ENCODE measurements around the gene THAP3. TPM values are rescaled to one million over a fixed set of nuclear protein-coding genes. Genes with fewer than 3 reads are reported as not detected.

Gene THAP3
- total and polyA plus RNA-seq, 9 of the 15 experiments (the other 6 are each of a cell fraction or from before 2014, with no cell fraction given), result 1.9 to 31.2 (median 18.2) TPM

GRCh38 chr1:6603915-6604558 lies 20.6 kb upstream of the THAP3 start (continued):
- TF ChIP-seq UBTF (IDR thresholded peaks at IDR 0.05; ENCODE audit: borderline replicate concordance in 1 of 2, low read depth in 2 of 2, low read length in 2 of 2) (no peak), EWSR1 (IDR thresholded peaks at IDR 0.05; ENCODE audit: borderline replicate concordance, low read depth, partially characterized antibody) (no peak), ZFX (CRISPR knock-in tag; IDR thresholded peaks at IDR 0.05) (peak; percentile 88), ZNF133 (CRISPR knock-in tag; IDR thresholded peaks at IDR 0.05) (no peak), BRD4 (IDR thresholded peaks at IDR 0.05) (peak; percentile 98), RREB1 (CRISPR knock-in tag; IDR thresholded peaks at IDR 0.05) (no peak), NFIC (IDR thresholded peaks at IDR 0.05) (peak; percentile 3; the same call in 1 of the 2 replicates), HMGN3 (IDR thresholded peaks at IDR 0.05; ENCODE audit: borderline replicate concordance, extremely low read depth, insufficient read length, low read depth, low read length) (no peak), ADNP (tag; IDR thresholded peaks at IDR 0.05) (no peak)
- TF ChIP-seq, protein P1, sequence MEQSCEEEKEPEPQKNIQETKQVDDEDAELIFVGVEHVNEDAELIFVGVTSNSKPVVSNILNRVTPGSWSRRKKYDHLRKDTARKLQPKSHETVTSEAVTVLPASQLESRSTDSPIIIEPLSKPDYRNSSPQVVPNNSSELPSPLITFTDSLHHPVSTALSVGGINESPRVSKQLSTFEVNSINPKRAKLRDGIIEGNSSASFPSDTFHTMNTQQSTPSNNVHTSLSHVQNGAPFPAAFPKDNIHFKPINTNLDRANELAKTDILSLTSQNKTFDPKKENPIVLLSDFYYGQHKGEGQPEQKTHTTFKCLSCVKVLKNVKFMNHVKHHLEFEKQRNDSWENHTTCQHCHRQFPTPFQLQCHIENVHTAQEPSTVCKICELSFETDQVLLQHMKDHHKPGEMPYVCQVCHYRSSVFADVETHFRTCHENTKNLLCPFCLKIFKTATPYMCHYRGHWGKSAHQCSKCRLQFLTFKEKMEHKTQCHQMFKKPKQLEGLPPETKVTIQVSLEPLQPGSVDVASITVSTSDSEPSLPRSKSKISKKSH (CRISPR knock-in tag; IDR thresholded peaks at IDR 0.05), result no peak
- TF ChIP-seq, protein P2, sequence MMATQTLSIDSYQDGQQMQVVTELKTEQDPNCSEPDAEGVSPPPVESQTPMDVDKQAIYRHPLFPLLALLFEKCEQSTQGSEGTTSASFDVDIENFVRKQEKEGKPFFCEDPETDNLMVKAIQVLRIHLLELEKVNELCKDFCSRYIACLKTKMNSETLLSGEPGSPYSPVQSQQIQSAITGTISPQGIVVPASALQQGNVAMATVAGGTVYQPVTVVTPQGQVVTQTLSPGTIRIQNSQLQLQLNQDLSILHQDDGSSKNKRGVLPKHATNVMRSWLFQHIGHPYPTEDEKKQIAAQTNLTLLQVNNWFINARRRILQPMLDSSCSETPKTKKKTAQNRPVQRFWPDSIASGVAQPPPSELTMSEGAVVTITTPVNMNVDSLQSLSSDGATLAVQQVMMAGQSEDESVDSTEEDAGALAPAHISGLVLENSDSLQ (IDR thresholded peaks at IDR 0.05), result no peak
- TF ChIP-seq, protein P3, sequence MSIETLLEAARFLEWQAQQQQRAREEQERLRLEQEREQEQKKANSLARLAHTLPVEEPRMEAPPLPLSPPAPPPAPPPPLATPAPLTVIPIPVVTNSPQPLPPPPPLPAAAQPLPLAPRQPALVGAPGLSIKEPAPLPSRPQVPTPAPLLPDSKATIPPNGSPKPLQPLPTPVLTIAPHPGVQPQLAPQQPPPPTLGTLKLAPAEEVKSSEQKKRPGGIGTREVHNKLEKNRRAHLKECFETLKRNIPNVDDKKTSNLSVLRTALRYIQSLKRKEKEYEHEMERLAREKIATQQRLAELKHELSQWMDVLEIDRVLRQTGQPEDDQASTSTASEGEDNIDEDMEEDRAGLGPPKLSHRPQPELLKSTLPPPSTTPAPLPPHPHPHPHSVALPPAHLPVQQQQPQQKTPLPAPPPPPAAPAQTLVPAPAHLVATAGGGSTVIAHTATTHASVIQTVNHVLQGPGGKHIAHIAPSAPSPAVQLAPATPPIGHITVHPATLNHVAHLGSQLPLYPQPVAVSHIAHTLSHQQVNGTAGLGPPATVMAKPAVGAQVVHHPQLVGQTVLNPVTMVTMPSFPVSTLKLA (conservative IDR thresholded peaks at IDR 0.05), result peak; percentile 97 to 98

Measured in K562 (cell line).